ENCODE results near the gene FCGR3A.
"Not testable (repeated sequence)": the region's sequence is repeated elsewhere in the genome, so short reads cannot be mapped to it uniquely, and the experiment has no call there.

GRCh38 chr1:161532644-161533567 lies 16.7 kb downstream of the FCGR3A start:
- not testable (repeated sequence) for TF ChIP-seq CTCF (conservative IDR thresholded peaks at IDR 0.05; ENCODE audit: low read depth, low read length); MXI1 (IDR thresholded peaks at IDR 0.05; ENCODE audit: borderline replicate concordance, low read depth, low read length); RAD21 (IDR thresholded peaks at IDR 0.05; ENCODE audit: low read length); MAFK (IDR thresholded peaks at IDR 0.05; ENCODE audit: low read depth, low read length); POLR2A (IDR thresholded peaks at IDR 0.05; ENCODE audit: low read depth, low read length); CEBPB (IDR thresholded peaks at IDR 0.05; ENCODE audit: low read depth, low read length); MAZ (IDR thresholded peaks at IDR 0.05; ENCODE audit: borderline replicate concordance, low read depth, low read length); FOS (IDR thresholded peaks at IDR 0.05; ENCODE audit: low read depth, low read length); RFX5 (IDR thresholded peaks at IDR 0.05; ENCODE audit: low read depth, low read length); SMC3 (IDR thresholded peaks at IDR 0.05; ENCODE audit: low read depth, low read length); BHLHE40 (IDR thresholded peaks at IDR 0.05; ENCODE audit: low read depth, low read length)
- TF ChIP-seq, protein P1, sequence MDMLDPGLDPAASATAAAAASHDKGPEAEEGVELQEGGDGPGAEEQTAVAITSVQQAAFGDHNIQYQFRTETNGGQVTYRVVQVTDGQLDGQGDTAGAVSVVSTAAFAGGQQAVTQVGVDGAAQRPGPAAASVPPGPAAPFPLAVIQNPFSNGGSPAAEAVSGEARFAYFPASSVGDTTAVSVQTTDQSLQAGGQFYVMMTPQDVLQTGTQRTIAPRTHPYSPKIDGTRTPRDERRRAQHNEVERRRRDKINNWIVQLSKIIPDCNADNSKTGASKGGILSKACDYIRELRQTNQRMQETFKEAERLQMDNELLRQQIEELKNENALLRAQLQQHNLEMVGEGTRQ (IDR thresholded peaks at IDR 0.05; ENCODE audit: low read depth, low read length), result not testable (repeated sequence)

Data from IMR-90 (cell line).